HG03354 (cell line): ENCODE data around the gene ARHGAP30.
A peak's percentile ranks its signal among the peaks of the same experiment; 100 is the strongest.
"Not testable (repeated sequence)": the region's sequence is repeated elsewhere in the genome, so short reads cannot be mapped to it uniquely, and the experiment has no call there.

Source experiments
- ATAC-seq: cut with Tn5 transposase; IDR thresholded peaks from one replicate; pipeline ENCODE4 v1.9.1; 2021; ENCODE audit warnings: mild to moderate bottlenecking; ENCODE audit not compliant: unreplicated experiment, poor library complexity, severe bottlenecking

Gene ARHGAP30

DNA sequence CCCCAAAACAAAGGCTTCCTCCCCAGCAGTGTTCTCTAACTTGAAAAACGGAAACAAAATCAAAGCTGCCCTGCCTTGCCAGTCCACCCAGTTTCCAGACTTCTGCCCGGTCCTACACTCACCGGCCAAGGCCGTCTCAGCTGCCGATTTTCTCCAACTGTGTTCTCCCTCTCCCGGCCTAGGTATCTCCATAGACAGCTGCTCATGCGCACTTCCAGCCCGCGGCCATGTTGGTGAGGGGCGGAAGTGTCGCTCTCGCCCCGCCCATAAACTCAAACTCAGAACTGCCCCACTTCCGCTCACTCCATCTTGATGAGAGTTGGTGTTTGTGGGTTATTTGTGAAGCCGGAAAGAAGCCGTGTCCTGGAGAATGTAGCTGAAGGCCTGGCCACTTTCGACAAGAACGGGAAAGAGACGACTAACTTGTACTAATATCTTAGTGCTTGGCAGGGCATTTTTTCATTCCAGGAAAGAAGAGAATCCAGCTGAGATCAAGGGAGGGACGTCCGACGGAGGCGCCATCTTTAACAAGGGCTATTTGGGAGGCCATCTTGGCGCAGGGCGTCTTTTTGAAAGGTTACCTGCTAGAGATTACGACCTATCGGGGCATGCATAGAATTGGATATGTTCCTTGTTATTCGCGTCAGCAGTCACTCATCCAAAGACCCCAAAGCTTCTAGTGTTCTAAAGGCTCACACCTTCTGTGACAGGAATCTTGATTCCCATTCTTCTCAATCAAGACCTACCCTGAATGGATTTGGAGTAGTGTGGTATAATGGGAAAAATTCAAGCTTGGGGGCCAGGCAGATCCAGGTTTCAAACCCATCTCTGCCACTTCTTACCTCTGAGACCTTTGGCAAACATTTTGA is 23.7 kb downstream of the ARHGAP30 start, which contains the start of gene USF1:
Gene USF1, minus strand, starts transcription at position 242 of the 869 bp plus-strand sequence. CDS start 2,702 bp downstream, outside the sequence.
- peak; percentile 58 for ATAC-seq

GRCh38 chr1:161044908-161045735 is 24.6 kb downstream of the ARHGAP30 start:
- ATAC-seq, result peak; percentile 58

- ATAC-seq, result no peak
Measured at GRCh38 chr1:161044535-161044907, 25.2 kb downstream of the ARHGAP30 start.

DNA sequence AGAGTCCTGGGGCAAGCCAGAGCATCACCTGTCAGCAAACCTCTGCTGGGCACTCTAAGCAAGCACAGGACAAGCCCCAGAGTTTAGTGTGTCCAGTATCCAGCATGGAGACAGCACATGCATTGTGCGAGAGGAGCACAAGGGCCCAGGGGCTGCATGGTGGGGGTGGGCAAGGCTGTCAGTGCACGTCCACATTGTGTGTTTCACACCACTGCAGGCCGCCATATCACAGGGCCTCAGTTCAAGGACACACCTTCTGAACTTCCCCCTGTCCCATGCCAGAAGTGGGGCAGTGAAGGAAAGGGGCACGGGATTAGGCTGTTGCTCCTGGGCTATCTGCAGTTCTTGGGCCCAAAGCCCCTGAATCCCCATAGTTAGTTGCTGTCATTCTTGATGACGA is 30.1 kb downstream of the ARHGAP30 start:
- ATAC-seq, result no peak

GRCh38 chr1:161039154-161039545 is 30.5 kb downstream of the ARHGAP30 start:
- no peak for ATAC-seq

DNA sequence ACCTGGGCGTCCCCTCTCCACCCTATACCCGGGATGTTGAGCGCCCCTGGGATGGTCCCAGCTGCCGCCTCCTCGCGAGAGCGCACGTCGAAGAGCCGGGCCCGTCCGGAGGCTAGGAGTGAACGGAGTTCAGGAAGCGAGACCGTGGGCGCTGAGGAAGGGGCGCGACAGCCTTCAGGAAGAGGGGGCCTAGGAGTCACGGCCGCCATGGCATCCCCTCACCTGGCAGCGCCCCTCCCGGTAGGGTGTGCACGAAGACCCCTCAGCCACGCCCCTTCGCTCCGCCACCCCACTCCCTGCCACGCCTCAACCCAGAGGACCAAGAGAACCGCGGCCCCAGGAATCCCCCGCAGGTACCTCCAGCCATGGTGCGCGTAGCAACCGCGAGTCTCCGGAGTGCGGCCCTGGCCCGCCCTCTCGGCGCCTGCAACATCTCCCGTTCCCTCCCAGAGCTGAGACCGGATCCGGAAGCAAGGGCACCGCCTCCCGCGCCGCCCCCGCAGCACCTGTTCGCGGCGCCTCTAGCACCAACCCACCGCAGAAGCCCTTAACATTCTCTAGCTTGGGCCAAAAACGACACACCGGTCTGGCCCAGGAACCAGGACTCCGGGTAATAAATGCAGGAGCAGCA is 31.1 kb downstream of the ARHGAP30 start, which contains the start of gene TSTD1:
Gene TSTD1, minus strand, starts transcription at position 442 of the 631 bp plus-strand sequence. Its CDS starts 75 bp downstream, at position 367.
- peak; percentile 91 for ATAC-seq

DNA sequence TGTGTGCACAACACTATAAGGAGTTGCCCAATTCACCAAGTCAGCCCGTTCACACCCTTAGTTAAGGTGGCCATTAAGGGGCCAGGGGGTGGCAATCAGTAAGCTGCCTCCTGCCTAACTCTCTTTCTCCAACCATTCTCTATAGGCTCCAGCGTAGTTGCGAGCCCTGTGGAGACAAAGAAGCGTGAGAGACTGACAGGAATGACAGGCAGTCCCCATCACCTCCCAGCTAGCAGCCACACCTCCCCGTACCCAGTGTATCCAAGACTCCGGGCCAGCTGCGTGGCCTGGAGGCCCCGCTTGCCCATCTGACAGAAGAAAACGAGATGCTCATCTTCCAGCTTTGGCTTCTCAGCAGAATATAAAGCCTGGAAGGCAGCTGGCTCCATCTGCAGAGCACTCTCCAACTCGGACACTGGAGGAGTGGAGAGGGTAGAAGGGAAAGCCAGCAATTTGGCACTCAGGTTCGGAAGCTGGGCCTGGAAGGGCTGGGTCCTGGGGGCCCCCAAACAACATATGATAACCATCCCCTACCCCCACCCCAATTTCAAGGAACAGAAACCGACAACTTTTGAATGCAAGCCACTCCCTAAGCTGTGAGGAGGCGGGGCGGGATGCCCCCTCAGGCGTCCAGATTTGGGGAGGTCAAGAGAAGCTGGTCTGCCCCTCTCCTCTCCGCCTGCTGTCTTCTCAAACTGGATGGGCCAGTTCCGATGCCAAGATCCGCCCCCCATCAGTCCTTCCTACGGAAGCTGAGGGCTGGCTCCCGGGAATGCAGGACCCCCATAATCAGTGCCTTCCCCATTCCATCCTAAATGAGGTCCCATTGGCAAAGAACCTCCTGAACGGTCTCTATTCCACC is 31.8 kb downstream of the ARHGAP30 start:
- no peak for ATAC-seq

DNA sequence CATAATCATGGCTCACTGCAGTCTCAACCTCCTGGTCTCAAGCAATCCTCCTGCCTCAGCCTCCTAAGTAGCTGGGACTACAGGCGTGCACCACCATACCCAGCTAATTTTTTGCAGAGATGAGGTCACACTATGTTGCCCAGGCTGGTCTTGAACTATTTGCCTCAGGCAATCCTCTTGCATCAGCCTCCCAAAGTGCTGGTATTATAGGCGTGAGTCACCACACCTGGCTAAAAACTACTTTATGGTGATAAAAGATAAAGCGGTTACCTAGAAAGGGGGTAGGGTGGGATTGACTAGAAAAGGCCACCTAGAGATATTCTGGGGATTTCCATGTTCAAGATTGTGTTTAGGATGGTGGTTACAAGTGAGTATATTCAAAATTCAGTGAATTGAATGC is 35.9 kb downstream of the ARHGAP30 start:
- ATAC-seq, result no peak

- no peak for ATAC-seq
Measured at GRCh38 chr1:161032409-161032808, 37.3 kb downstream of the ARHGAP30 start.

DNA sequence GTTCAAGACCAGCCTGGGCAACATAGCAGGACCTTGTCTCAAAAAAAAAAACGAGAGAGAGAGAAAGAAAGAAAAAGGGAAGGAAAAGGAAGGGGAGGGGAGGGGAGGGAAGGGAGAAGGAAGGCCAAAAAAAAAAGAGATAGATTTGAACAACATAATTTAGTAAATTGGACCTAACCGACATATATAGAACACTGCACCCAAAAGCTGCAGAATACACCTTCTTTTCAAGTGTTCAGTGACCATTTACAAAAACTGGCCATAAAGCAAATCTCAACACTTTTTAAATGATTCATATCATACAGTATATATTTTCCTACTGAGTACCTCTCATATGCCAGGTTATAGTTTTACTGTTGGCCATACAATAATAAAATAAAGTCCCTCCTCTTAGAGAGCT is 37.8 kb downstream of the ARHGAP30 start:
- no peak for ATAC-seq

DNA sequence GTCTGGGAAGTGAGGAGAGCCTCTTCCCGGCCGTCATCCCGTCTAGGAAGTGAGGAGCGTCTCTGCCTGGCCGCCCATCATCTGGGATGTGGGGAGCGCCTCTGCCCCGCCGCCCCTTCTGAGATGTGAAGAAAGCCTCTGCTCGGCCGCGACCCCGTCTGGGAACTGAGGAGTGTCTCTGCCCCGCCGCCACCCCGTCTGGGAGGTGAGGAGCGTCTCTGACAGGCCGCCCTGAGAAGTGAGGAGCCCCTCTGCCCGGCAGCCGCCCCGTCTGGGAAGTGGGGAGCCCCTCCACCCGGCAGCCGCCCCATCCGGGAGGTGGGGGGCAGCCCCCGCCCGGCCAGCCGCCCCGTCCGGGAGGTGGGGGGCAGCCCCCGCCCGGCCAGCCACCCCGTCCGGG is 40.2 kb downstream of the ARHGAP30 start:
- not testable (repeated sequence) for ATAC-seq

DNA sequence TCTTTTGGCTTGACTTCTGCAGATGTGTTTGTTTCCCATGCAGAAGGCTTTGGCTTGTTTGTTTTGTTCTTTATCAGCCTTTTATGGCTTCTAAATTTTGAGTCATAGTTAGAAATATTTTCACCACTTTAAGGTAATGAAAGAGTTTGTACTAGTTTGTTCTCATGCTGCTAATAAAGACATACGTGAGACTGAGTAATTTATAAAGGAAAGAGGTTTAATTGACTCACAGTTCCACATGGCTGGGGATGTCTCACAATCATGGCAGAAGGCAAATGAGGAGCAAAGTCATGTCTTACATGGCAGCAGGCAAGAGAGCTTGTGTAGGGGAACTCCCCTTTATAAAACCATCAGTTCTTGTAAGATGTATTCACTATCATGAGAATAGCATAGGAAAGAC is 42.7 kb downstream of the ARHGAP30 start:
- not testable (repeated sequence) for ATAC-seq

GRCh38 chr1:161022432-161022831 is 47.3 kb downstream of the ARHGAP30 start:
- ATAC-seq, result not testable (repeated sequence)

DNA sequence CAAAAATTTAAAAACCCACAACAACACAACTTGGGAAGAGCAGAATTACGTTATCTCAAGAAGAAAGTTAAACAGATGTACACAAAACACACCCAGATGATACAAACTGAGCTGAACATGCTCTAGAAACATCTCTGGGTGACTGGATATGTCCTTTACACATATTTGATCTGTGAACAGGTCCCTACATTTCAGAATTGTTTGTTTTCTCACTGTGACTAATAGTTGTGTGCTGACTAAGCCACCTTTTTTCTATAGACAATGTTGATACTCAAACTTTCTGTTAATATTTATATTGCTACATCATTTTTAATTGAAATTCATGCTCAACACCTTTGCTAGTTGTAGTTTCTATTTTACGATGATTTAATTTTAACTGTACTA is 47.7 kb downstream of the ARHGAP30 start:
- no peak for ATAC-seq

DNA sequence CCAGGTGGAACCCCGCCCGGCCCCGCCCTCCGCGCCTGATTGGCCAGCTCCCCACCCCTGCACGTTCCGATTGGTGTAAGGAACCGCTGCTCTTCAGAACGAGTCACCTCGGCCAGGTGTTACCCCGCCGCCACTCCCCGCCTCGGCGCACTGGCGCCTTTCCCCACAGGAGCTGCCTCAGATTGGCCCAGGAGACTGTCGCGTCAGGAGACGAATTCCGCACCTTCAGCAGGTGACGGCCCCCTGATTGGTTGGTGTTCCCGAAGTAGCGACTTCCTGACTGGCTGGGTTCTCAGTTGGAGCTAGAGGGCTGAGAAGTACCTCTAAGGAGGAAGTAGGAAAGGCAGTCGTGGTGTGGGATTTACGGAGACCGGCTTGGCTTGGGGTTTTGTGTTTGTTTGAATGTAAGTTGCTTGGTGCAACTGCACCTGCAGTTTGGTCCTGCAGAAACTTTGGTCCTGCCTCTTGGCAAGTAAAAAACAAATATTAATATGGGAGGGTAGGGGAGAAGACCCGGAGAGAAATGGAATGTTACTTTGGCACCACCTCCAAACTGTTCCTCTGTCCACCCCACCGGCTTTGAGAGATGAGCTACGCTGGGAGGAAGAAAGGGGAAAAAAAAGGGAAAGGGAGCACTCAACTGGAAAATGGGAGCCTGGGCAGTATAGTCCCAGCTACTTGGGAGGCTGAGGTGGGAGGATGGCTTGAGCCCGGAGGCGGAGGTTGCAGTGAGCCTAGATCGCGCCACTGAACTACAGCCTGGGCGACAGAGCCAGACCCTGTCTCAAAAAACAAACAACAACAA is 48.3 kb downstream of the ARHGAP30 start:
- peak; percentile 85 for ATAC-seq

DNA sequence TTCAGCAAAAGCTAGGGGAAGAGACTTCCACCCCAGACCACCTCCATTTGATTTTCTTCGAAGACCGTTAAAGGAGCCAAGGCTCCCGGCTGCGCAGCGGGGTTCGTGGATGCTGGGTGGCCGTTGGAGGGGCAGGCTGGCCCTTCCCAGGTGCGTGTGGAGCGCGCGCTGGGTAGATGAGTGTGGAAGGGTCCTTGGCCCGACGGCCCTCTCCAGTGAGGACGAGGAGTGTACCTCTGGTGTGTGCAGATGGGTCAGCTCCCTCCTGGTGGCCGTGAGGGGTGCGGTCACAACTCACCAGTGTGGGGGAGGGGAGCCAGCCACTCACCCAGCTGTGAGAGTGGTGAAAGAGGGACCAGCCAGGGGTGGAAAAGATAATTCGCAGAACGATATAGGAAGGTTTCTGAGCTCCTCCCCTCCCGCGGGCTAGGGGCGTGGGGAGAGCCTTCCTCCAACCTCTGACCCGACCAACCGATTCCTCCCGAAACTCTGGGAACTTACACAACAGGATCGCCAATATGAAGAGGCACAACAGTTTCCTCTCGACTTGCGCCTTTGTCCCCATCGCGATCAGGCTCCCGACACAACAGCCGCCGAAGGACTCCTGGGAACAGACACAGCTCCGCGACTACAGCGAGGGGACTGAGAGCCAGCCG is 49.1 kb downstream of the ARHGAP30 start, which contains the start of gene F11R:
Gene F11R, minus strand, starts transcription at position 644 of the 656 bp plus-strand sequence. Its CDS starts 79 bp downstream, at position 565.
- ATAC-seq, result peak; percentile 57

DNA sequence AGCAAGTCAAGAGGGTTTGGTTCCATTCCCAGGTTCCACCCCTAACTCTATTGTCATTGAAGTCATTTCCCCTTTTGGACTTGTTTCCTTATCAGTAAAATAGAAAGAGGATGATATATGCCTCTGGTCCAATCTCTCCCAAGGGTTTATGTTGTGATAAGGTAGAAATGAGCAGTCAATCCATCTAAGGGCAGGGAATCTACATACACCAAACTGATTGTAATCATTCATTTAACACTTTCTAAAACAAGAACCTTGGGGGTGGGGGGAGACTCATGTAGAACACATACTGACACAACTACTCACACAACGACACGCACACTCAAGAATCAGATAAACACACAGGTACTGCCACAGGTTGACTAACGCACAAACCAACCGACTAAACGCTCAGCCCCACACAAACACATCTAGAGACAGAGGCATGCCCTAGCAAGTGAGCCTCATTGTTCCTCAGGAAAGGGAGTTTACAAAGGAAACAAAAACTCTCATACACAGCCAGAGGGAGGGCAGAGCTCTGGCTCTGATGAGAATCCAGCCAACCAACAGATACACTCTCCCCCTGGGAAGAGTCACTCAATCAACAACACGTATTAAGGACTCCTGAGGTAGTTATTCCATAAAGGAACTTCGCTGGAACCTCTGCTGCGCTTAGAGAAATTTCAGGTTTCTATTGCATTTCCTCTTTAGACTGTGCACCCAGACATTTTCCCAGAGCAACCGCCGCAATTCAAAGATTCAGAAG is 49.8 kb downstream of the ARHGAP30 start:
- no peak for ATAC-seq
